ENCODE results near the gene MAGEA11.

The MAGEA11 gene

GRCh38 chrX:149713279-149714050, 1.6 kb downstream of the MAGEA11 start (continued):
- TF ChIP-seq ZBTB11 (tag by site-specific recombination; conservative IDR thresholded peaks at IDR 0.05; ENCODE audit: low read depth) (no peak), ZNF513 (tag by site-specific recombination; IDR thresholded peaks at IDR 0.05) (no peak), ZNF132 (tag by site-specific recombination; IDR thresholded peaks at IDR 0.05; ENCODE audit: borderline replicate concordance) (no peak), KLF17 (tag by site-specific recombination; IDR thresholded peaks at IDR 0.05) (no peak), ZNF350 (tag by site-specific recombination; IDR thresholded peaks at IDR 0.05) (no peak), REPIN1 (tag by site-specific recombination; IDR thresholded peaks at IDR 0.05; ENCODE audit: low read depth) (no peak)

- ChIA-PET POLR2A (no interaction called here), CTCF (no interaction called here)
- Histone ChIP-seq H3K4me3 (ENCODE audit: low read depth, low read length) (no peak overlapping the region), H3K9me3 (ENCODE audit: control insufficient read depth, insufficient read depth, low read depth, low read length) (no peaks in the 10 kb centered on the region), H3K4me1 (ENCODE audit: control insufficient read depth, insufficient read depth, low read length) (peaks cover 10% of the 10 kb centered on the region), H3K36me3 (ENCODE audit: control insufficient read depth in 2 of 2, insufficient read depth in 1 of 2, low read length in 2 of 2) (no peaks in the 10 kb centered on the region), H3K27ac (ENCODE audit: extremely low read depth, low read depth, low read length) (no peak overlapping the region)
- TF ChIP-seq ZNF571 (tag by site-specific recombination; IDR thresholded peaks at IDR 0.05) (no peak), ZNF266 (tag by site-specific recombination; IDR thresholded peaks at IDR 0.05; ENCODE audit: low read depth) (no peak), KLF1 (tag by site-specific recombination; IDR thresholded peaks at IDR 0.05) (no peak), GLIS2 (tag by site-specific recombination; IDR thresholded peaks at IDR 0.05) (no peak), ZNF426 (tag by site-specific recombination; IDR thresholded peaks at IDR 0.05) (no peak), REST (tag by site-specific recombination; IDR thresholded peaks at IDR 0.05) (no peak), HOXC10 (CRISPR knock-in tag; IDR thresholded peaks at IDR 0.05) (no peak), ZNF629 (tag by site-specific recombination; IDR thresholded peaks at IDR 0.05) (no peak), ZNF623 (tag by site-specific recombination; IDR thresholded peaks at IDR 0.05) (no peak), BCL6B (tag by site-specific recombination; IDR thresholded peaks at IDR 0.05) (no peak), KLF9 (tag by site-specific recombination; IDR thresholded peaks at IDR 0.05; ENCODE audit: low read depth) (no peak), GLIS1 (tag by site-specific recombination; IDR thresholded peaks at IDR 0.05) (no peak), ZNF580 (tag by site-specific recombination; IDR thresholded peaks at IDR 0.05) (no peak), ZBTB11 (tag by site-specific recombination; conservative IDR thresholded peaks at IDR 0.05; ENCODE audit: low read depth) (no peak), GLI2 (tag by site-specific recombination; IDR thresholded peaks at IDR 0.05; ENCODE audit: borderline replicate concordance, low read depth) (no peak), ZNF792 (tag by site-specific recombination; IDR thresholded peaks at IDR 0.05) (no peak)
Measured at GRCh38 chrX:149715468-149715867, 3.6 kb downstream of the MAGEA11 start.
